ENCODE results near the gene CFAP43.
"Not testable (repeated sequence)": the region's sequence is repeated elsewhere in the genome, so short reads cannot be mapped to it uniquely, and the experiment has no call there.

CFAP43 gene

GRCh38 chr10:104247513-104248146 is 15.5 kb upstream of the CFAP43 start:
- TF ChIP-seq ZFX (IDR thresholded peaks at IDR 0.05) = no peak
- TF ChIP-seq, protein P1, sequence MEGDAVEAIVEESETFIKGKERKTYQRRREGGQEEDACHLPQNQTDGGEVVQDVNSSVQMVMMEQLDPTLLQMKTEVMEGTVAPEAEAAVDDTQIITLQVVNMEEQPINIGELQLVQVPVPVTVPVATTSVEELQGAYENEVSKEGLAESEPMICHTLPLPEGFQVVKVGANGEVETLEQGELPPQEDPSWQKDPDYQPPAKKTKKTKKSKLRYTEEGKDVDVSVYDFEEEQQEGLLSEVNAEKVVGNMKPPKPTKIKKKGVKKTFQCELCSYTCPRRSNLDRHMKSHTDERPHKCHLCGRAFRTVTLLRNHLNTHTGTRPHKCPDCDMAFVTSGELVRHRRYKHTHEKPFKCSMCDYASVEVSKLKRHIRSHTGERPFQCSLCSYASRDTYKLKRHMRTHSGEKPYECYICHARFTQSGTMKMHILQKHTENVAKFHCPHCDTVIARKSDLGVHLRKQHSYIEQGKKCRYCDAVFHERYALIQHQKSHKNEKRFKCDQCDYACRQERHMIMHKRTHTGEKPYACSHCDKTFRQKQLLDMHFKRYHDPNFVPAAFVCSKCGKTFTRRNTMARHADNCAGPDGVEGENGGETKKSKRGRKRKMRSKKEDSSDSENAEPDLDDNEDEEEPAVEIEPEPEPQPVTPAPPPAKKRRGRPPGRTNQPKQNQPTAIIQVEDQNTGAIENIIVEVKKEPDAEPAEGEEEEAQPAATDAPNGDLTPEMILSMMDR (conservative IDR thresholded peaks at IDR 0.05) = no peak
- H3K27ac ChIP-seq = no peak overlapping the region

DNA sequence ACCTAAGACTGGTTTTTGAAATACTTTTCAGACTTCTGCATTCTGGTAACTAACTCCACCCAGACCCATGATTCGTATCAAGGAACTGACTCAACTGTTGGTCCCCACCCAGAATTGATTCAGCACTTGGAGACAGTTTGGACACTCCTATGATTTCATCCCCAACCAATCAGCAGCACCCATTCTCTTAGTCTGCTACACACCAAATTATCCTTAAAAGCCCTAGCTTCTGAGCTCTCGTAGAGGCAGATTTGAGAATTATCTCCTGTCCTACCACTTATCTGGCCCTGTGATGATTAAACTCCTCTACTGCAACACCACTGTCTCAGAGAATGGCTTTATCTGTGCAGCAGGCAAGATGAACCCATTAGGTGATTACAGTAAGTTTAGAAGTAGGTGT is 14.8 kb upstream of the CFAP43 start:
- H3K27ac ChIP-seq = no peak overlapping the region
- TF ChIP-seq, protein P1 (conservative IDR thresholded peaks at IDR 0.05) = no peak
- no peak for TF ChIP-seq ZFX (IDR thresholded peaks at IDR 0.05)

DNA sequence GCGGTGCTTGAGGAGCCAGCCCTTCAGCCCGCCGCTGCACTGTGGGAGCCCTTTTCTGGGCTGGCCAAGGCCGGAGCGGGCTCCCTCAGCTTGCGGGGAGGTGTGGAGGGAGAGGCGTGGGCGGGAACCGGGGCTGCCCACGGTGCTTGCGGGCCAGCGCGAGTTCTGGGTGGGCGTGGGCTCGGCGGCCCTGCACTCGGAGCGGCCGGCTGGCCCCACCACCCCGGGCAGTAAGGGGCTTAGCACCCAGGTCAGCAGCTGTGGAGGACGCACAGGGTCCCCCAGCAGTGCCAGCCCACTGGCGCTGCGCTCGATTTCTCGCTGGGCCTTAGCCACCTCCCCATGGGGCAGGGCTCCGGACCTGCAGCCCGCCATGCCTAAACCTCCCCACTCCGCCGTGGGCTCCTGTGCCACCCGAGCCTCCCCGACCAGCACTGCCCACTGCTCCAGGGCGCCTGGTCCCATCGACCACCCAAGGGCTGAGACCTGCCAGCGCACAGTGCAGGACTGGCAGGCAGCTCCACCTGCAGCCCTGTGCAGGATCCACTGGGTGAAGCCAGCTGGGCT is 13.0 kb upstream of the CFAP43 start:
- TF ChIP-seq ZFX (IDR thresholded peaks at IDR 0.05) = no peak
- TF ChIP-seq, protein P1 (conservative IDR thresholded peaks at IDR 0.05) = no peak
- no peak overlapping the region for H3K27ac ChIP-seq

DNA sequence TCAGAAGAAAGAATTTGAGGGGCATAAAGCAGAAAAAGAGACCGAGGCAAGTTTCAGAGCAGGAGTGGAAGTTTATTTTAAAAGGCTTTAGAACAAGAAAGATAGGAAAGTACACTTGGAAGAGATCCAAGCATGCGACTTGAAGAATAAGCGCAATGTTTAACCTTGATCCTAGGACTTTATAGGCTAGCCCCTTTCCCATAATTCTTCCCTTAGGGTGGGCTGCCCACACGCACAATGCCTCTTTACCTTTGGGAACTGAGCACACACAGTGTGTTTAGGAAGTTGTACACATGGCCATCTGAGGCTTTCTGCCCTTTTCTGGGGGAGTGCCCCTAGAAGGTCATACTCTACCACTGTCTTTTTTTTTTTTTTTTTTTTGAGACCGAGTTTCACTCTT is 11.3 kb upstream of the CFAP43 start:
- TF ChIP-seq, protein P1 (conservative IDR thresholded peaks at IDR 0.05) = no peak
- no peak for TF ChIP-seq ZFX (IDR thresholded peaks at IDR 0.05)

GRCh38 chr10:104243009-104243408 is 10.8 kb upstream of the CFAP43 start:
- not testable (repeated sequence) for H3K27ac ChIP-seq

More for the DNA sequence above, 11.3 kb upstream of the CFAP43 start:
- no peak overlapping the region for H3K27ac ChIP-seq

DNA sequence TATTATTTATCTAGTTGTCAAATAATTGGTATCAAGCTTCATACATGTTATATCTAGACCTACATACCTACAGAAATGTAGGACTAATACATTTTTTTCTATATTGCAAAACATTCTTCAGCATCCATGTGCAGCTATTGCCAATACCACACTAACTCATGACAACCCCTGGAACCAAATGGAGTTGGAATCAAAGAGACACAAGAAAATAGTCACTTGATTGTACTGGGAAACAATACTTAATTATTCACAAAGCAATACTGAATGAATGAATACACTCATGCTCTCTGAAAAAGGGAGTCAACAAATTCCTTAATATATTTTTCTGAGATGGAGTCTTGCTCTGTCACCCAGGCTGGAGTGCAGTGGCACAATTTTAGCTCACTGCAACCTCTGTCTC is 10.4 kb upstream of the CFAP43 start:
- H3K27ac ChIP-seq = no peak overlapping the region

DNA sequence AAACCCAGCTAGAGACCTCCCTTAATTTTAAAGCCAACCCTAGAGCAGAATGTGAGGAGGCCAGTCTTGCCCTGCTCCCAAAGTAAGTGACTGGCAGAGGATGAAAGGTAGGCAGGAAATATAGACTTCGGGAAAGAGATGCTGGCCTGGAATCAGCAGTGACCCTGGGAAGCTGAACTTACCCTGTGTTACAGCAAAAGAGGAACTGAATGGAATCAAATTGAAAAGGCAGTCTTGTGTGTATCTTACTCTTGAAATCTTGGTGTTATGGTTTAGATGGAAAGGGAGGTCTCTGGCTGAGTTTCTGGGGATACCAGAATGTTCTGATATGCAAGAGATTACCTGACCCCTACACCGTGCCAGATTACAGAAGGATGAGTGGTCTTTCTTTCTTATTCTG is 7.9 kb upstream of the CFAP43 start:
- no peak overlapping the region for H3K27ac ChIP-seq
- TF ChIP-seq, protein P1 (conservative IDR thresholded peaks at IDR 0.05) = no peak

More for the DNA sequence above, 10.4 kb upstream of the CFAP43 start:
- TF ChIP-seq ZFX (IDR thresholded peaks at IDR 0.05) = no peak
- TF ChIP-seq, protein P1 (conservative IDR thresholded peaks at IDR 0.05) = no peak

DNA sequence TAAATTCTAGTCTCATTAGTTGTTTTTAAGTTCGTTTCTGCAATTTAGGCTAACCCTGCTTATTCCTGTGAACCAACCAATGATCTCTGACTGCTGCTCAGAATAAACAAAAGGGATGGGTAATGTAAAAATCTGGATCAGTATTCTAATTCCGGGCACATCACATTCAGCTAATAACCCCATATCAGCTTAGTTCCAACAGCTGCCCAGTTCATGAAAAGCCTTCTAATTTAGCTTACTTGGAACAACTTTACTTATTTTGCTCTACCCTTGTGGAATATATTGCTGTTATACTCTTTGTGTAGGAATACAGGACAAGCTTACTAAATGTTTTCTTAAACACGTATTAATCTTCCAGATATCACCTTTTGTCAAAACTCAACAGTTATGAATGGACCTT is 3.6 kb upstream of the CFAP43 start:
- no peak overlapping the region for H3K27ac ChIP-seq
- TF ChIP-seq, protein P1 (conservative IDR thresholded peaks at IDR 0.05) = no peak
- no peak for TF ChIP-seq ZFX (IDR thresholded peaks at IDR 0.05)

Measured in C4-2B (cell line).